GM12878 (cell line): Measurements from ENCODE around the gene CCDC112. TPM values are rescaled to one million over a fixed set of nuclear protein-coding genes. Genes with fewer than 3 reads are reported as not detected.

Experiments used
- ATAC-seq: fragments of 200-7000 bp; cut with Tn5 transposase; 3 replicates; pipeline ENCODE4 v1.9.1; 2020; ENCODE audit warnings: mild to moderate bottlenecking, moderate library complexity
- BruUV-seq: library from RNA; stranded (reverse); fragments of 400-500 nt; replicated peaks from 2 replicates; lab custom pipeline; 2021; lab: Mats Ljungman, UMichigan
- CTCF ChIA-PET: fragments of 300-600 bp; sonication (Branson Sonifier 250); formaldehyde crosslinking; extraction: SDS; loops from one replicate; lab custom pipeline; 2021; ENCODE audit warnings: inconsistent platforms; lab: Yijun Ruan, JAX
- POLR2A ChIA-PET: fragments of 350-600 bp; formaldehyde crosslinking; extraction: SDS; loops from one replicate; lab custom pipeline; 2021; ENCODE audit warnings: inconsistent platforms; lab: Charles Lee
- RAD21 ChIA-PET: fragments of 300-600 bp; sonication (Branson Sonifier 250); formaldehyde crosslinking; loops from one replicate; lab custom pipeline; 2023; ENCODE audit warnings: antibody characterized with exemption; ENCODE audit not compliant: unreplicated experiment; lab: Charles Lee
- SMC1A ChIA-PET: fragments of 300-600 bp; sonication (Branson Sonifier 250); formaldehyde crosslinking; loops from one replicate; lab custom pipeline; 2023; ENCODE audit not compliant: unreplicated experiment, uncharacterized antibody; lab: Charles Lee
- DNase-seq: peaks from one replicate; pipeline ENCODE4 v3.0.0-alpha.2; 2011; ENCODE audit warnings: low read depth, low spot score
- FAIRE-seq: peaks from 3 replicates; lab custom pipeline; 2011; peaks lifted over from hg19 to GRCh38; lab: Jason Lieb, UNC
- H2AFZ ChIP-seq: 2 replicates; pipeline ENCODE4 v1.6.0; 2011; ENCODE audit warnings: low read depth, low read length, control low read depth; ENCODE audit not compliant: control insufficient read depth
- H3K27ac ChIP-seq: 2 replicates; pipeline ENCODE4 v1.5.1; 2011; ENCODE audit warnings: control low read depth; ENCODE audit not compliant: control insufficient read depth, insufficient read depth
- H3K27me3 ChIP-seq, 2 experiments: replicated peaks in 1 of 2; 2 replicates each; pipeline versions ENCODE4 v1.6.0 to v1.6.1; 2011; ENCODE audit warnings: low read length in 1 of 2; ENCODE audit not compliant: control insufficient read depth in 2 of 2, insufficient read depth in 2 of 2
- H3K36me3 ChIP-seq, 2 experiments: 2 replicates each; pipeline ENCODE4 v1.5.1; 2011; ENCODE audit warnings: low read length in 1 of 2; ENCODE audit not compliant: control insufficient read depth in 2 of 2, insufficient read depth in 2 of 2
- H3K4me1 ChIP-seq: 2 replicates; pipeline ENCODE4 v1.6.1; 2011; ENCODE audit warnings: mild to moderate bottlenecking, low read length, moderate library complexity, mixed read lengths; ENCODE audit not compliant: control insufficient read depth, insufficient read depth
- H3K4me2 ChIP-seq: 2 replicates; pipeline ENCODE4 v1.6.0; 2011; ENCODE audit warnings: control low read depth; ENCODE audit not compliant: control insufficient read depth, insufficient read depth
- H3K4me3 ChIP-seq: fragments of 200-600 bp; sonication (generic); 2 replicates; pipeline ENCODE4 v1.5.1; 2016
- H3K79me2 ChIP-seq: 2 replicates; pipeline ENCODE4 v1.6.0; 2011; ENCODE audit warnings: low read length; ENCODE audit not compliant: control insufficient read depth, insufficient read depth
- H3K9ac ChIP-seq: 2 replicates; pipeline ENCODE4 v1.8.0; 2011; ENCODE audit warnings: low read length, control low read depth, mixed read lengths; ENCODE audit not compliant: control insufficient read depth, insufficient read depth
- H3K9me3 ChIP-seq: replicated peaks from 3 replicates; pipeline ENCODE4 v1.5.1; 2011; ENCODE audit warnings: mild to moderate bottlenecking, low read length; ENCODE audit not compliant: control insufficient read depth, insufficient read depth
- H4K20me1 ChIP-seq: 2 replicates; pipeline ENCODE4 v1.6.0; 2011; ENCODE audit not compliant: control insufficient read depth, insufficient read depth
- CHD1 ChIP-seq: IDR thresholded peaks from 2 replicates; pipeline ENCODE4 v1.6.1; 2012; ENCODE audit warnings: low read depth, low read length, improper control_type of control experiment
- E4F1 ChIP-seq: fragments of 450-650 bp; IDR thresholded peaks from 2 replicates; pipeline ENCODE4 v1.6.1; 2018; ENCODE audit warnings: borderline replicate concordance, mild to moderate bottlenecking; ENCODE audit not compliant: partially characterized antibody
- PML ChIP-seq: IDR thresholded peaks from 2 replicates; pipeline ENCODE4 v1.6.1; 2012; ENCODE audit warnings: low read length, inconsistent platforms
- POLR2AphosphoS2 ChIP-seq: IDR thresholded peaks from 2 replicates; pipeline ENCODE4 v1.6.1; 2011; ENCODE audit warnings: low read depth, mild to moderate bottlenecking, low read length, improper control_type of control experiment, moderate library complexity
- TBL1XR1 ChIP-seq: IDR thresholded peaks from 2 replicates; pipeline ENCODE4 v1.6.1; 2012; ENCODE audit warnings: low read depth, low read length, improper control_type of control experiment
- WGBS: methylation state at CpG from one replicate; pipeline ENCODE4 v1.1.6; 2016; ENCODE audit warnings: low lambda C conversion rate; ENCODE audit not compliant: insufficient replicate concordance, insufficient coverage; ENCODE audit errors: missing lambda C conversion rate; 5-methylcytosine and 5-hydroxymethylcytosine counted together
- in situ Hi-C: fragments of 300-500 bp; cut with MboI; formaldehyde crosslinking; loops from 9 replicates; pipeline ENCODE4 v1.14.3; 2018; ENCODE audit warnings: mixed read lengths
- intact Hi-C: fragments of 100-400 bp; cut with micrococcal nuclease; formaldehyde crosslinking; loops from one replicate; pipeline ENCODE4 v1.14.2; 2022; ENCODE audit not compliant: unreplicated experiment
- polyA plus RNA-seq, 11 experiments: library from polyadenylated mRNA; depleted of rRNA in 4 of 11; unstranded in 6 of 11; stranded (reverse) in 5 of 11; fragments of >200 nt; fragmentation: Nextera tagmentation in 4 of 11; fragmentation: Illumina TruSeq in 1 of 11; extraction: Ambion mirVana in 4 of 11; extraction: Trizol in 1 of 11; gene quantifications; 1 replicate in 1 of 11; 2 replicates in 10 of 11; pipeline versions ENCODE4 v1.2.1 to v1.2.3, GENCODE V29; 2011 to 2016; ENCODE audit warnings: inconsistent platforms in 2 of 11, missing spikeins in 2 of 11, low read depth in 1 of 11
- total RNA-seq, 4 experiments: library from RNA; depleted of rRNA in 3 of 4; stranded (reverse); fragments of >200 nt in 3 of 4; fragmentation: Illumina TruSeq in 1 of 4; extraction: Trizol in 1 of 4; gene quantifications; 2 replicates each; pipeline versions ENCODE4 v1.2.1 to v1.2.3, GENCODE V29; 2013 to 2021
- TF ChIP-seq, protein P1 (sequence below): fragments of 450-650 bp; conservative IDR thresholded peaks from 2 replicates; pipeline ENCODE4 v1.6.1; 2017; ENCODE audit warnings: mild to moderate bottlenecking, moderate library complexity

Gene CCDC112
- total and polyA plus RNA-seq, 10 of the 15 experiments (the other 5 are each of a cell fraction or from before 2014, with no cell fraction given), result 0.12 to 2.0 (median 0.58) TPM

DNA sequence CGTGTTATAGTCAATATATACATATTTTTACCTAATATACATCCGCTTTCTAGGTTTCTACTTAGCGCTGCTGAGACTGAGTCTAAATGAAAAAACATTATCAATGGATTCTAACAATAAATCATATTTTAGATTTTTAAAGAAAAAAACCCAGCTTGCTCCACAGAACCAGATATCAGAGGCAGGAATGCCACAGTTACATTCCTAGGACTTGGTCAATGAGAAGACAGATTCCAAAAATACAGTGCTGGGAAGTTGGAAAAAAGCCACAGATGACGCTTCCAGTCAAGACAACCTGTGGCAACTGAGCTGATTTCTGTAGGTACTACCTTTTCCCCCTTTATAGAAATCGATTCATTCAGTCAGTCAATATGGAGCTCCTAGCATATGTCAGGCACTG is 577 bp upstream of the CCDC112 start:
- RAD21 ChIA-PET, result no interaction called here
- POLR2A ChIA-PET, result no interaction called here
- no peak for DNase-seq

More for the DNA sequence above, 577 bp upstream of the CCDC112 start:
- in situ Hi-C loops, result no loop called here
- ATAC-seq (no peak), FAIRE-seq (no peak)
- intact Hi-C loops, result no loop called here
- no peaks in the 10 kb centered on the region for H3K4me1 ChIP-seq
- no peak overlapping the region for H2AFZ ChIP-seq
- H3K27me3 ChIP-seq, result no peaks in the 10 kb centered on the region; a peak in 2 of 4 replicates
- no TSS peak for BruUV-seq
- no peak overlapping the region for H3K4me3 ChIP-seq
- ChIA-PET CTCF (interaction anchor here (0.8 to 4.5 kb wide), 2 partner anchors 12 to 277 kb away, joined by 5 to 24 read pairs; no protein-coding TSS in a partner anchor), SMC1A (interaction anchor here (0.7 to 1.6 kb wide), 4 partner anchors 12 to 242 kb away, joined by 3 to 4 read pairs (median 4); no protein-coding TSS in a partner anchor)
- H3K27ac ChIP-seq, result no peak overlapping the region
- H4K20me1 ChIP-seq, result no peaks in the 10 kb centered on the region
- no peak for TF ChIP-seq POLR2AphosphoS2
- TF ChIP-seq, protein P1, sequence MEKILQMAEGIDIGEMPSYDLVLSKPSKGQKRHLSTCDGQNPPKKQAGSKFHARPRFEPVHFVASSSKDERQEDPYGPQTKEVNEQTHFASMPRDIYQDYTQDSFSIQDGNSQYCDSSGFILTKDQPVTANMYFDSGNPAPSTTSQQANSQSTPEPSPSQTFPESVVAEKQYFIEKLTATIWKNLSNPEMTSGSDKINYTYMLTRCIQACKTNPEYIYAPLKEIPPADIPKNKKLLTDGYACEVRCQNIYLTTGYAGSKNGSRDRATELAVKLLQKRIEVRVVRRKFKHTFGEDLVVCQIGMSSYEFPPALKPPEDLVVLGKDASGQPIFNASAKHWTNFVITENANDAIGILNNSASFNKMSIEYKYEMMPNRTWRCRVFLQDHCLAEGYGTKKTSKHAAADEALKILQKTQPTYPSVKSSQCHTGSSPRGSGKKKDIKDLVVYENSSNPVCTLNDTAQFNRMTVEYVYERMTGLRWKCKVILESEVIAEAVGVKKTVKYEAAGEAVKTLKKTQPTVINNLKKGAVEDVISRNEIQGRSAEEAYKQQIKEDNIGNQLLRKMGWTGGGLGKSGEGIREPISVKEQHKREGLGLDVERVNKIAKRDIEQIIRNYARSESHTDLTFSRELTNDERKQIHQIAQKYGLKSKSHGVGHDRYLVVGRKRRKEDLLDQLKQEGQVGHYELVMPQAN, result no peak
- no peak for TF ChIP-seq PML
- TF ChIP-seq E4F1, result no peak
- no peak for TF ChIP-seq CHD1
- no peak for TF ChIP-seq TBL1XR1
- peak overlapping the region; percentile 74; the same call in 1 of the 2 replicates for H3K4me2 ChIP-seq
- H3K36me3 ChIP-seq, result no peaks in the 10 kb centered on the region
- H3K9me3 ChIP-seq, result no peaks in the 10 kb centered on the region; the same call in 2 of the 3 replicates
- WGBS, result 65% methylated on average over 5 of the region's 5 CpGs
- no peaks in the 10 kb centered on the region for H3K79me2 ChIP-seq
- no peak overlapping the region for H3K9ac ChIP-seq
